B cell (primary cell): Measurements from ENCODE around the gene TANGO6. TPM values are rescaled to one million over a fixed set of nuclear protein-coding genes. Genes with fewer than 3 reads are reported as not detected.

Experiments
- ATAC-seq: fragments of 200-7000 bp; cut with Tn5 transposase; one replicate; pipeline ENCODE4 v1.10.0; 2021; ENCODE audit warnings: low read depth, mild to moderate bottlenecking, moderate number of reproducible peaks, moderate library complexity
- CTCF ChIA-PET: fragments of 350-600 bp; sonication (Branson Sonifier 250); formaldehyde crosslinking; loops from one replicate; lab custom pipeline; 2021; ENCODE audit warnings: antibody characterized with exemption, inconsistent platforms; lab: Charles Lee
- POLR2A ChIA-PET: fragments of 350-600 bp; sonication (Branson Sonifier 250); formaldehyde crosslinking; loops from one replicate; lab custom pipeline; 2021; ENCODE audit warnings: antibody characterized with exemption; lab: Charles Lee
- DNase-seq: peaks from one replicate; pipeline ENCODE4 v3.0.0; 2013
- H2AFZ ChIP-seq: 2 replicates; pipeline ENCODE4 v1.6.1; 2012; ENCODE audit warnings: mild to moderate bottlenecking, low read depth, low read length; ENCODE audit not compliant: insufficient read depth, poor library complexity, severe bottlenecking
- H3K27ac ChIP-seq, 2 donors: 1 replicate in 1 of 2; 2 replicates in 1 of 2; pipeline ENCODE4 v1.5.1; 2012 to 2013; ENCODE audit warnings: low read length in 2 of 2, mild to moderate bottlenecking in 2 of 2, moderate library complexity in 1 of 2
- H3K27me3 ChIP-seq, 4 experiments: fragments of 200-600 bp in 1 of 4; sonication (generic) in 1 of 4; replicated peaks in 1 of 4; 1 replicate in 2 of 4; 2 replicates in 2 of 4; pipeline versions ENCODE4 v1.6.1 to v1.7.0; 2013 to 2016; ENCODE audit warnings: low read length in 3 of 4, mild to moderate bottlenecking in 2 of 4, mixed read lengths in 1 of 4, moderate library complexity in 1 of 4; ENCODE audit not compliant: insufficient read depth in 4 of 4, control insufficient read depth in 3 of 4; ENCODE audit errors: control extremely low read depth in 1 of 4
- H3K36me3 ChIP-seq, 2 experiments: replicated peaks in 1 of 2; 1 replicate in 1 of 2; 2 replicates in 1 of 2; pipeline versions ENCODE4 v1.6.1 to v1.7.1; 2013; ENCODE audit warnings: low read length in 1 of 2; ENCODE audit not compliant: insufficient read depth in 2 of 2, control insufficient read depth in 1 of 2; ENCODE audit errors: control extremely low read depth in 1 of 2, extremely low read depth in 1 of 2
- H3K4me1 ChIP-seq, 2 donors: fragments of 200-600 bp in 1 of 2; sonication (generic) in 1 of 2; 1 replicate in 1 of 2; 2 replicates in 1 of 2; pipeline versions ENCODE4 v1.5.1 to v1.6.1; 2013 to 2017; ENCODE audit warnings: low read length in 2 of 2; ENCODE audit not compliant: control insufficient read depth in 2 of 2, insufficient read depth in 2 of 2
- H3K4me2 ChIP-seq: replicated peaks from 2 replicates; pipeline ENCODE3; 2012; ENCODE audit warnings: mild to moderate bottlenecking, low read depth, low read length; ENCODE audit not compliant: poor library complexity, severe bottlenecking
- H3K4me3 ChIP-seq, 5 experiments: fragments of 200-600 bp in 1 of 5; sonication (generic) in 1 of 5; 1 replicate in 3 of 5; 2 replicates in 2 of 5; pipeline versions ENCODE4 v1.5.1 to v1.7.0; 2011 to 2016; ENCODE audit warnings: low read length in 4 of 5, mild to moderate bottlenecking in 4 of 5, low read depth in 2 of 5, control low read depth in 1 of 5, moderate library complexity in 1 of 5; ENCODE audit not compliant: insufficient read depth in 1 of 5; ENCODE audit errors: control extremely low read depth in 1 of 5, extremely low read depth in 1 of 5
- H3K79me2 ChIP-seq: fragments of 200-600 bp; sonication (generic); one replicate; pipeline ENCODE4 v1.6.0; 2016; ENCODE audit warnings: low read length; ENCODE audit not compliant: control insufficient read depth, insufficient read depth
- H3K9ac ChIP-seq: fragments of 200-600 bp; sonication (generic); 2 replicates; pipeline ENCODE4 v1.6.1; 2017; ENCODE audit warnings: mild to moderate bottlenecking, low read length, moderate library complexity
- H3K9me3 ChIP-seq, 3 donors: one replicate each; pipeline versions ENCODE4 v1.6.1 to v1.7.1; 2013; ENCODE audit warnings: low read length in 2 of 3; ENCODE audit not compliant: control insufficient read depth in 2 of 3, insufficient read depth in 1 of 3; ENCODE audit errors: control extremely low read depth in 1 of 3
- H4K20me1 ChIP-seq: 2 replicates; pipeline ENCODE4 v1.6.0; 2012; ENCODE audit warnings: mild to moderate bottlenecking, low read length; ENCODE audit not compliant: insufficient read depth, control insufficient read depth, poor library complexity, severe bottlenecking
- H3K27ac Mint-ChIP-seq: one replicate; pipeline ENCODE4 v1.8.0; 2021; ENCODE audit warnings: mixed read lengths
- H3K27me3 Mint-ChIP-seq: one replicate; pipeline ENCODE4 v1.8.0; 2021; ENCODE audit warnings: mixed read lengths
- H3K4me1 Mint-ChIP-seq: one replicate; pipeline ENCODE4 v1.8.0; 2021; ENCODE audit warnings: mixed read lengths
- H3K4me3 Mint-ChIP-seq: one replicate; pipeline ENCODE4 v1.8.0; 2021; ENCODE audit warnings: mixed read lengths
- H3K9me3 Mint-ChIP-seq: one replicate; pipeline ENCODE4 v1.8.0; 2022; ENCODE audit warnings: mixed read lengths; ENCODE audit not compliant: insufficient read depth
- CTCF ChIP-seq: fragments of 200-600 bp; IDR thresholded peaks from one replicate; pipeline ENCODE4 v1.8.0; 2022; ENCODE audit warnings: antibody characterized with exemption, mild to moderate bottlenecking
- EZH2 ChIP-seq: IDR thresholded peaks from 2 replicates; pipeline ENCODE4 v1.6.1; 2012; ENCODE audit warnings: borderline replicate concordance, low read depth, mild to moderate bottlenecking, moderate library complexity, low read length; ENCODE audit not compliant: insufficient read depth, poor library complexity, severe bottlenecking
- WGBS: methylation state at CpG from one replicate; pipeline ENCODE4 v1.1.5; 2013; ENCODE audit warnings: missing lambda C conversion rate; ENCODE audit not compliant: insufficient coverage; 5-methylcytosine and 5-hydroxymethylcytosine counted together
- intact Hi-C: fragments of 100-400 bp; cut with micrococcal nuclease; formaldehyde crosslinking; loops from one replicate; pipeline ENCODE4 v1.10.0; 2022
- polyA plus RNA-seq: library from polyadenylated mRNA; depleted of rRNA; stranded (reverse); fragments of >200 nt; gene quantifications from 2 replicates; pipeline ENCODE4 v1.2.3, GENCODE V29; 2012
- total RNA-seq, 2 donors: library from RNA; stranded (reverse); fragments of 120-200 nt in 1 of 2; gene quantifications; 1 replicate in 1 of 2; 2 replicates in 1 of 2; pipeline versions ENCODE4 v1.2.3 to v1.2.4, GENCODE V29; 2013 to 2022

TANGO6 gene
- total and polyA plus RNA-seq, 2 donors (not counting 1 experiment from before 2014, with no cell fraction given) = 8.0 to 42.8 TPM

GRCh38 chr16:68898026-68898425 is 54.7 kb downstream of the TANGO6 start:
- POLR2A ChIA-PET = interaction anchor here (0.5 kb wide), 1 partner anchor 636 kb away, joined by 5 read pairs; no protein-coding TSS in a partner anchor
- Mint-ChIP-seq H3K4me3 (no peak overlapping the region), H3K27ac (no peak overlapping the region), H3K4me1 (no peaks in the 10 kb centered on the region), H3K27me3 (no peaks in the 10 kb centered on the region), H3K9me3 (no peaks in the 10 kb centered on the region)
- Histone ChIP-seq H3K4me1 (no peaks in the 10 kb centered on the region), H2AFZ (no peak overlapping the region), H3K4me2 (no peak overlapping the region), H3K9me3 (no peaks in the 10 kb centered on the region), H3K9ac (no peak overlapping the region), H3K79me2 (no peaks in the 10 kb centered on the region), H3K27me3 (no peaks in the 10 kb centered on the region), H4K20me1 (no peaks in the 10 kb centered on the region), H3K4me3 (no peak overlapping the region), H3K36me3 (peaks cover 0 to 27% of the 10 kb centered on the region in 2 experiments), H3K27ac (no peak overlapping the region)
- WGBS = 92% methylated on average over 2 of the region's 4 CpGs
- intact Hi-C loops = no loop called here
- no peak for ATAC-seq
- no peak for TF ChIP-seq CTCF
- TF ChIP-seq EZH2 = no peak
- DNase-seq = no peak
- CTCF ChIA-PET = no interaction called here

DNA sequence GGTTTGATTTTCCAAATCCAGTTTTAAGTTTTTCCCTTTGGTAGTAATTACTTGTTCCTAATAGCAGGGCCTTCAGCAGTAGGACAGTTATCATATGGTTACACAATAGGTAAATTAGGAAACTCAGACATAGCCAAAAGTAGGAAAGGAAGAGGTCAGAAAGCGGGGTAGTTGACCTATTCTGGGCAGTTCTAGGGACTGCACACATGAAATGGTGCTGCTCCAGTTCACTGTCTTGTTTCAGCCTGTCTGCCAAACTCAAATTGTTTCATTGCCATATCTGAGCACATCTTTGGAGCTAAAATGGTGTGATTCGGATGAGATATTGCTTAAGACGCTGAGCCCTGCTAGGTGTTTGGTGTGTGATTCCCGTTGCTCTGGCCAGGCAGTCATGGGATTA is 56.7 kb downstream of the TANGO6 start:
- H2AFZ ChIP-seq = no peak overlapping the region
- H4K20me1 ChIP-seq = no peaks in the 10 kb centered on the region
- peaks cover 0 to 34% of the 10 kb centered on the region in 2 experiments for H3K36me3 ChIP-seq
- no peaks in the 10 kb centered on the region for H3K27me3 Mint-ChIP-seq
- H3K9me3 Mint-ChIP-seq = no peaks in the 10 kb centered on the region
- no peak overlapping the region for H3K4me2 ChIP-seq
- H3K4me3 Mint-ChIP-seq = no peak overlapping the region
- ChIA-PET POLR2A (no interaction called here), CTCF (no interaction called here)
- H3K27ac Mint-ChIP-seq = no peak overlapping the region
- H3K4me1 ChIP-seq = no peaks in the 10 kb centered on the region
- H3K9me3 ChIP-seq = no peaks in the 10 kb centered on the region
- no peak overlapping the region for H3K27ac ChIP-seq
- no peak overlapping the region for H3K4me3 ChIP-seq
- TF ChIP-seq CTCF (no peak), EZH2 (no peak)
- ATAC-seq (no peak), DNase-seq (no peak)
- no peaks in the 10 kb centered on the region for H3K79me2 ChIP-seq
- no peaks in the 10 kb centered on the region for H3K27me3 ChIP-seq
- H3K9ac ChIP-seq = no peak overlapping the region
- intact Hi-C loops = no loop called here
- no peaks in the 10 kb centered on the region for H3K4me1 Mint-ChIP-seq
- WGBS = 80% methylated on average over 1 of the region's 4 CpGs
